GM18508 (cell line): ENCODE measurements around the gene ADTRP.
"Not testable (repeated sequence)": the region's sequence is repeated elsewhere in the genome, so short reads cannot be mapped to it uniquely, and the experiment has no call there.

Source experiments
- ATAC-seq: cut with Tn5 transposase; IDR thresholded peaks from one replicate; pipeline ENCODE4 v1.9.1; 2021; ENCODE audit warnings: moderate number of reproducible peaks; ENCODE audit not compliant: insufficient read depth, unreplicated experiment

Gene ADTRP

DNA sequence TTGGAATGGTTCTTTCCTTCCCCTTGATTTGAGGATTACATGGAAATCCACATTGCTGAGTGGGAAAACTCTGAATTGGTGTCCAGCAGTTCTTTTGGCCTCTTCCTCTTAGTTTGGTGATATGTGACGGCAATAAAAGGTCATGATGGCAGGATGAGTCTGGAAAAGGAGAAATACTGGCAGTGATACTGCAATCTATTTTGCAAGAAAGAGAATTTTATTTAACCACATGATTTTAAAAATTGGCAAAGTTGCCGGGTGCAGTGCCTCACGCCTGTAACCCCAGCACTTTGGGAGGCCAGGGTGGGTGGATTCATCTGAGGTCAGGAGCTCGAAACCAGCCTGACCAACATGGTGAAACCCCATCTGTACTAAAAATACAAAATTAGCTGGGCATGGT, 73.1 kb downstream of the ADTRP start:
- no peak for ATAC-seq

DNA sequence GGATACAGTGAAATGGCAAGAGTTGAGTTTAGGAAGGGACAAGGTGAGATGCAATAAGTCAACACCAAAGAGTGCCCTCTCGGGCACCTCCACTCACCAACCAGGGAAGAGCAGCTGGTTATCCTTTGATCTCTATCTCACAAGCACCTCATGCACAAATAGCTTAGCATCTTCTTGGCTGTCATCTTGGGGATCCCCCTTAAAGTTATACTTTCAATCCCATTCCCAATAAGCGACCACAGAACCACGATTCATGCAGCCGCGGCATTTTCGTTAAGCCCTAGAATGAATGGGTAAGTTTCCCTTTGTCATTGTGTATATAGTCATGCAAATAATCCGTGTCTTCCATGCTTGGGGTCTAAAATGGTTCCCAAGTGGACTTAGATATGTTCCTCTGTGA, 73.5 kb downstream of the ADTRP start:
- no peak for ATAC-seq

DNA sequence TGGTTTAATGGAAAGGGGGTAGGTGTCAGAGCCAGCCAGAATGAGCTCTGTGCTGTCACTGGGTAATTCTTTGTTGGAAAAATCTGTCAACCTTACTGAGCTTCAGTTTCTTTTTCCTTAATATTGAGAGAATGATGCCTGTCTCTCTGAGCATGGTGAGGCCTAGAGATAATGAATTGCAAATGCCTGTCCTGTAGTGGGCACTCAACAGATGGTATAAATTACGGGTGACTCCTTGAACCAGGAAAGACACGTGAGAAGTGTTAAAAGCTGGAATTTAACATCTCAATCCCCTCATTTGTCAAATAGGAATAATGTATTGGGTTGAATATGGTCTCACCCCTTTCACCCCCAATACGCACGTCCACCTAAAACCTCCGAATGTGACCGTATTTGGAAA, 74.9 kb downstream of the ADTRP start:
- ATAC-seq = no peak

DNA sequence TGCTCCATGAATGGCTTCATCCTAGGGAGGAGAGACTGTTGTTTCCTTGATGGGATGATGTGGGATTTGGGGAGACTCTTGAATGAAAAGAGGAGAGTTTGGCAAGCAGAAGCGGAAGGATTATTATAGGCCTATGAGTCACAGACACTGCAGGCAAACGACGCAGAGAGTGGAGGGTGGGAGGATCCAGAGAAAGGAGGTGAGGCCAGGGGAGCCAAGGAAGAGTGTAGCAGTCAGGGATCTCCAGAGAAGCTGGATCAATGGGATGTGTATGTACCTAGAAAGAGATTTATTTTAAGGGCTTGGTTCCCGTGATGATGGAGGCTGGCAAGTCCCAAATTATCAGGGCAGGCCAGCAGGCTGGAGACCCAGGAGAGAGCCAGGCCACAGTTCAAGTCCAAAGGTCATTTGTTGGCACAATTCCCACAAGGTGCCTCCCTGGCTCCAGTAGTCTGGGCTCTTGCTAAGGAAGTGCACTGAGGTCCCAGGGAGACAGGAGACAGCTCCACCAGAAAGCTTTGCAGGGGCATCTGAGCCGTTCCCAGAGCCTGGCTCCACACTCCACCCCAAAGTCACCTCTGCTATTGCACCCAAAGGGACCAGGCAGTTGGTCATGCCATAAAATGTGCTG, 76.0 kb downstream of the ADTRP start:
- ATAC-seq = no peak

DNA sequence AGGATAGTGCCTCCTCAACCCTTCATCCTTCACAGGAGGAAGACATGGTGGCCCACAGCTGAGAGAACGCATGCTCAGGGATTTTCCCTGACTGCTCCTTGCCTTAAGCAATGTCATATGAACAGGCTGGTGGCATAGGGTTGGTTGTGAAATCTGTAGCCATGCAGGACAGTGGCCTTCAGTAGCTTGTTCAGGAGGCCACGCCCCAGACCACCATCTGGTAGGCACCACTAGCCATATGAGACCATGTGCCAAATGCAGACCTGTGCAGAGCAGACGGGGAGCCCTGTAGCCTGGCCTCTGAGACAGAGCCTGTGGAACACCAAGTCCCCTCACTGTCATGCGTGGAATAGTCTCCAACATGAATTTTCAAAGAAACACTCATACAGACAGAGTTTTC, 76.5 kb downstream of the ADTRP start:
- no peak for ATAC-seq

DNA sequence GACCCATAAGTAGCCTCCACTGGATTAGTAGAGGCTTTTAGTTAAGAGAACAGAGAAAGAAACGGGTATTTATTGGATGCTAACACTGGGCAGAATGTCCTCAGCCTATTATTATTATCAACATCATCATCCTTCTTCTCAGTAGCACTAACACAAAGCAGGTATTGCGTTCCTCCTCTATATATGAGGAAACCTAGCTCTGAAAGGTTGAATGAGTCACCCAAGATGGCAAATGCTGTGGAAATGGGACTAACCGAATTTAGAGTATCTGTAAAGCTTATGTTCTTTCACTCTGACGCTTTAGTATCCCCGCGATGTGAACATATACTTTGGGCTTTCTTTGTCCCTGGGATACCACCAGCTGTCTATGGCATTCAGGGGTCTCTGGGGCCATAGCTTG, 77.0 kb downstream of the ADTRP start:
- ATAC-seq = no peak

DNA sequence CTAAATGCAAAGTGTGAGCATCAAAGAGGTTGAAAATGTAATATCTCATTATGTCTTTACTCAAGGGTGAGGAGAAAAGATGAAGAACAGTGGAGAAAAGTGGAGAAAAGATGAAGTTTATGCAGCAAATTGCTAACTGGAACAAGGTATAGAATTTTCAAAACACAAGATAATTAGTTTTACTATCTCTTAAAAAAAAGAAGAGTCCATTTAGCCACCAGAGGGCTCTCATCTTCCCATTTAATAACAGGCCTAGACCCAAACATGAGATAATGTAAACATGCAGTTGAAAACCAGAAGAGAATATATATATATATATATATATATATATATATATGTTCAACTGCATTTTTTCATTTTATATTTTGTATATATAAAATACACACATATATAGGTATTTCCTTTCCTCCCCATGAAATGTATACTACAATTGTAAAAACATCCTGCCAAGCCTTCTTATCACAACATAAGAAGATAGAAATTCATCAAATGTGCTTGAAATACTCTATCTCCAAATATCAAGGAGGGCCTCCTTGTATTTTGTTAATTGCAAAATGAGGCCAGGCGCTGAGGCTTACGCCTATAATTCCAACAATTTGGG, 78.4 kb downstream of the ADTRP start:
- no peak for ATAC-seq

DNA sequence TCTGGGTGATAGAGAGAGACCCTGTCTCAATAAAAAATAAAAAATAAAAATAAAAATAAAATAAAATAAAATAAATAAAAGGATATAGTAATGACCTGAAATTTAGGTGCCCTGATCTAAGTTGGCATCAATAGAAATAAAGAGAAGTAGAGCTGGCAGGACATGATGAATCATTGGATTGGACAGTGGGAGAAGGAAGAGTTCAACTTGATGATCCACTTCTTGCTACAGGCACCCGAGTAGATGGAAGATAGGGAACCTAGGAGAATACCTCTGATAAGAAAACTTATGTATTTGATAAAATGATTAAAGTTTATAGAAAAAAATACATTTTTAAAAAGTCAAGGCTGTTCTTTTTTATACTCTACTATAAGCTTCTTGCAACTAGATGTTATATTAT, 79.0 kb downstream of the ADTRP start:
- no peak for ATAC-seq

DNA sequence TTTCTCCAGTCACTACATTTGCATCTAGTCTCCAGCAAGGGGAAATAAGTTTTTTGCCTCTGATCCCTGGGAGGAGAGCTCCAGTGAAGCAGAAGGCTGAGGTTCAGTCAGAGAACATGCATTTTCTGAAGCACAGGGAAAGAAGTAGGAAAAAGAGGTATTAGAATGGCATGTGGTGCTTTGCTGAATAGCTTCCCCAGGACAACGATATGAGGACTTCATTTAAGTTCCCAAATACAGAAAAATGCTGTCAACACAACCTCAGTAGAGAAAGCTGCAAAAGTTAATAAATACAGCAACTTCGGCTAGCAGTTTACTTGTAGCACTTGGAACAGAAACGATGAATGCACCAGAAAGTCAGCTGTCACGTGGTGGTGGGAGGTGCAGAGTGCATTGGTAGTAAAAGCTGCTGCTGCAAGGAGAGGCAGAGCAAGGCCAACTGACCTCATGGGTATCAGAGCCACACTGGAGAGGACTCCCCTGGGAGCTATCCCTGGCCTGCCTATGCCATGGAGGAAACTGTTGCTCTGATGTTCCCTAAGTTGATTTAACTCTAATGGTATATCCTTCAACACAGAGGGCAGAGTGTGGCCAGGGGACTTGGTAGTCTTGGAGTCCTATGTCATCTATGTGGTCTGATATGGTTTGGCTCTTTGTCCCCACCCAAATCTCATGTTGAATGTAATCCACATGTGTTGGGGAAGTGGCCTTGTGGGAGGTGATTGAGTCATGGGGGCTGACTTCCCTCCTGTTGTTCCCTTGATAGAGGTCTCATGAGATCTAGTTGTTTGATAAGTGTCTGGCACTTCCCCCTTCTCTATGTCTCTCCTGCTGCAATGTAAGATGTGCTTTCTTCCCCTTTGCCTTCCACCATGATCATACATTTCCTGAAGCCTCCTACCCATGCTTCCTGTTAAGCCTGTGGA, 85.9 kb downstream of the ADTRP start:
- ATAC-seq = no peak

DNA sequence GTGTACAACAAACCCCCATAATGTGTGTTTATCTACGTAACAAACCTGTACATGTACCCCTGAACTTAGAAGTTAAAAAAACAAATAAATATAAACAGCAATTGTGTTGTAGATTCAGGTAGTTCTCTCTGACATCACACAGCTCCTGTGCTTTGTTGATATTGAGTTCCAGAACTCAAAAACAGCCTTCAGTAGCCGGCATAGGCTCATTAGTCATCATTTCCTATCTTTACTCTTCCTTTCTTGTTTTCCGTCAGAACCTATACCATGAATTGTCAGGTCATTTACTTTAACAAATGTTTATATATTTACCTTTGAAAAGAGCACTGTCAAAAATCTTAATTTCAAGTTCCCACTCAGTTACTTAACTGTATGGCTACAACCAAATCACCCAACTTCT, 88.8 kb downstream of the ADTRP start:
- no peak for ATAC-seq

DNA sequence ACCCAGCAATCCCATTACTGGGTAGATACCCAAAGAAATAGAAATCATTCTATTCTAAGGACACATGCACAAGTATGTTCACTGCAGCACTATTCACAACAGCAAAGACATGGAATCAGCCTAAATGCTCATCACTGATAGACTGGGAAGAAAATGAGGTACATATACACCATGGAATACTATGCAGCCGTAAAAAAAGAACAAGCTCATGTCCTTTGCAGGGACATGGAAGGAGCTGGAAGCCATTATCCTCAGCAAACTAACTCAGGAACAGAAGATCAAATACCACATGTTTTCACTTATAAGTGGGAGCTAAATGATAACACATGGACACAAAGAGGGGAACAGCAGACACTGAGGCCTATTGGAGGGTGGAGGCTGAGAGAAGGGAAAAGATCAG, 89.2 kb downstream of the ADTRP start:
- not testable (repeated sequence) for ATAC-seq

DNA sequence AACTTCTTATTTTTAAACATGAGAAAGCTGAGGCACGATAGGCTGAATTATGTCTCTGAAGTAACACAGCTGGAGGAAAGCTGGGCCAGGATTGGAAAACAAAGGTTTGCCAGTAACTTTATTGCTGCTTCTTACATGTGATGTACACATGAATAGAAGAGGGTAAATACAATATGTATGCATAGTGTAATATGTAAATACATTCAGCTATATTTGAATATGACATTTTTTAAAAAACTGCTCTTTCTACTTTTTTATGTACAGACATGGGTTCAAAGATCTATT, 90.2 kb downstream of the ADTRP start:
- no peak for ATAC-seq

DNA sequence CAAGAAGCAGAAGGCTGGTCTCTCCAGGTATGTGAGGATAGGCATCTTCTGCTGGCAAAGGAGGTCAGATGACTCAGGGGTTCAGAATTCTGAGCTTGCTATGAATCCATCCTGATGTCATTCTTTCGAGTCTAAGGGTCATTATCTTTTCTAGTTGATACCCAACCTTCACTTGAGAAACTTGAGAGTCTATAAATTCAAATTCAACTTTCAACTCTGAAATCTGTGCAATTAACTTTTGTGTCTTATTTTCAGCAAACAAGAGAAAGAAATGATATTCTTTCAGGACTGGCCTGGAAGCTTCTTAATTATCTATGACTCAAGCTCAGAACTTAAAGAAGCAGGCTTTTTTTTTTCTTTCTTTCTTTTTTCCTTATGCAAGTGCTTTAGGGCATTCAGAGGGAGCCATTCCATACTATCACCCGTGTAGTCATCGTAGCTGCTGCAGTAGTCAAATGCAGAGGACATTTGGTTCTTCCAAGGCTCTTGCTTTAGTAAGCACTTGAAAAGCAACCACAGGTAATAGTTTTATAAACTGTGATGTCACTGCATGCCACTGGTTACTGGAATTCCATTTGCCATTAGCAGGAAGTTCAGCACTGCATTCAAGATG, 93.0 kb downstream of the ADTRP start:
- no peak for ATAC-seq

DNA sequence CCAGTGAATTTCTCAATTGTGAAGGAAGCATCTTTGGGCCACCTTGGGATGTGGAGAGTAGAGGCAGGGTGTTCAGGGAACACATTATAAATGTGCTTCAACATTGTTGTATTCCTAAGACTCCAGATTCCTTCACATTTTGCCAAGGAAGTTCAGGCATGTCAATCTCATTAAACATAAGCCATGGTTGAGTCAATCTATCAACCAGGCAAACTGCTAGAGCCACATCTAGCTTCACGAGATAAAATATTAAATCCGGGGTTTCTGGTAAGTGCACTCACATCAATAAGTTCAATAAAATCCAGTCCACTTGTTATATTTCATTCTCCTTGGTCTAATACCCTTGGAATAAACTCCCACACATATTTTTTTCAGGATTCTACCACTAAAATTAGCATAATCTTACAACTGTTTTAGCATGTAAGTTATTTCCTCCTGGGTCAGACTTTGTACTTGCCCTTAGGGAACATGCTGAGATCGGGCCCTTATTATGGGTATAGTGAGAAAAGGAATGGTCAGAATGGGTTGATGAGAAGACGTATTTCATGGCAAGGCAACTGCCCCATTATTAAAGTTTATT, 93.6 kb downstream of the ADTRP start:
- no peak for ATAC-seq

DNA sequence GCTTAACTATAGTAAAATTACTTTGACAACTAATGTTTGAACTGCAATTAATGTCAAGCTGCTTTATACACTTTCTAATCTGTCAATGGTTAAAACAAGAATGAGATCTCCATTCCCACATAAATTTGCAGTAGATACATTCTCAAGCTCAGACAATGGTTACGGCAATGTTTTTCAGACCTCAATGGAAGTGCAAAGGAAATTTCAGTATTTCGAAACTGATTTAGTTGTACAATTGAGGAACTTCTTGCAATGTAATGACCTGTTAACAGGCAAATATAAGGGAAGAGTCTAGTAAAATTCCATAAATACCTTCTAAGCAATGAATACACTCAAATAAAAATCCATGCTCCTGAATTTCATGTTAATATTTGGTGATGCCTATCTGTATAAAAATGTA, 94.7 kb downstream of the ADTRP start:
- ATAC-seq = no peak

DNA sequence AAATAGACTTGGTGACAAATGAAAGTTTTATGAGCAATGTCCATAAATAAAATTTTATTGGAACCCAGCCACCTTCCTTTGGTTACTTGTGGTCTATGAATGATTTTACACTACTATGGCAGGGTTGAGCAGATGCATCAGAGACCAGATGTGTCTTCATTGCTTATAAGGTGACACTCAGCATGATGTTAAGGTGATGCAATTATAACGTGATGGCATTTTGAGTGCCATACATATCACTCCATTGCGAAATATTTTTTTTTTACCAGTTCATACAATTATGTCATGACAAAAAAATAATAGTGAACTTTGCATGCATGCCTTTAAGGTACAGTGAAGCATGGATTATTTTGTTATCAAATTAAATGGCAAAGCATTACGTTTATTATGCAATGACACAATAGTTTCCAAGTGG, 96.0 kb downstream of the ADTRP start:
- no peak for ATAC-seq

DNA sequence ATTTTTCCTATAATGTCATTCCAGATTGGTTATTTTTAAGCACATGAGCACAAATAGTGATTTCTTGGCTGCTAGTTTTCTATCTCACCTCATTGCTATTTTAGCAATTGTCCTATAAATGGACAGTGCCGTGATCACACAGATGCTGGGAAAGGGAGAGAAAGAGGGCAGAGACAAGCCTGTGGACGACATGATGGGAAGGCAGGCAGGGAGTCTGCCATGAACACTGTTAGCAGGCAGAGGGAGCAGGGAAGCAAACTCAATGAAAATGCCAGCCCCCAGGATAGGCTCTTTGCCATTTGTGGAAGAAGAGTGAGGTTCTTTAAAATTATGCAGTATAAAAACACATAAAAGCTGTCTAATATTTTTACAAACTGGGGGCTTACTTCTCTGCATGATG, 96.8 kb downstream of the ADTRP start:
- ATAC-seq = no peak

DNA sequence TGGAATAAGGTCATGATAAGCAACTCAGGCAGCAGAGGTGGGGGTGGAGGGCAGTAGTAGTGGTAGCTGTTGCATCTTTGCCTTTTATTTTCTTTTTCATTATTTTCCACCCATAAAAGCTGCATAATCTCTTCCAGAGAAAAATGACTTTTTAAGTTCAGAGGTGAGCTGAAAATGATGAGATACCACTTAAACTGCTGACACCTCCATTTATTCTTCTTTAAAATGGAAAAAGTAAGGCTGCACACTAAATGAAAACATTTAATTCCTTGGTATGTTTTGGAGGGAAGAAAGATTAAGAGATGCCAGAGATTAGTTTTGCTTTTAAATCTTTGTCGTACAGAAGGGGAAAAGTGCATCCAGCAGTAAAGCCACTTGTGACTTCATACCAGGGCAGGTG, 97.2 kb downstream of the ADTRP start:
- no peak for ATAC-seq

DNA sequence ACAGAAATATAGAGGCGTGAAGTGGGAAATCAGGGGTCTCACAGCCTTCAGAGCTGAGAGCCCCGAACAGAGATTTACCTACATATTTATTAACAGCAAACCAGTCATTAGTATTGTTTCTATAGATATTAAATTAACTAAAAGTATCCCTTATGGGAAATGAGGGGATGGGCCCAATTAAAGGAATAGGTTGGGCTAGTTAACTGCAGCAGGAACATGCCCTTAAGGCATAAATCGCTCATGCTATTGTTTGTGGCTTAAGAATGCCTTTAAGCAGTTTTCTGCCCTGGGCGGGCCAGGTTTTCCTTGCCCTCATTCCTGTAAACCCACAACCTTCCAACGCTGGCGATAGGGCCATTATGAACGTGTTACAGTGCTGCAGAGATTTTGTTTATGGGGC, 98.1 kb downstream of the ADTRP start:
- ATAC-seq = not testable (repeated sequence)

DNA sequence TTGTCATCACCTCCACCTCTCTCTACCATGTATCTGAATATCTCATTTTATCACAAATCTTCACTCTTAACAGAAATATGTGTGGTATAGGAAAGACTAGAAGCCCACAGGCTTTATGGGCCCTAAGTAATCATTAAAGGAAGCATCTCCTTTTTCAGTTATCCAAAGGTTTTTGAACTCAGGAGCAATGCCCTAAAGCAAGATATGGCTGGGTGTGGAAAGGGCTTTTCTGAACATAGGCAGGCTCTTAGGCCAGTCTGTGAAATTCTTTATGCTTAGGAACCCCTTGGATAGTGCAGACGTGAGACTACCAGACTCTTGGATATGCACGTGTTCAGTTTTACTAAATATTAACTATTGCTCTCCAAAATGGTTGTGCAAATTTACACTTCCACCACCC, 99.5 kb downstream of the ADTRP start:
- ATAC-seq = no peak

DNA sequence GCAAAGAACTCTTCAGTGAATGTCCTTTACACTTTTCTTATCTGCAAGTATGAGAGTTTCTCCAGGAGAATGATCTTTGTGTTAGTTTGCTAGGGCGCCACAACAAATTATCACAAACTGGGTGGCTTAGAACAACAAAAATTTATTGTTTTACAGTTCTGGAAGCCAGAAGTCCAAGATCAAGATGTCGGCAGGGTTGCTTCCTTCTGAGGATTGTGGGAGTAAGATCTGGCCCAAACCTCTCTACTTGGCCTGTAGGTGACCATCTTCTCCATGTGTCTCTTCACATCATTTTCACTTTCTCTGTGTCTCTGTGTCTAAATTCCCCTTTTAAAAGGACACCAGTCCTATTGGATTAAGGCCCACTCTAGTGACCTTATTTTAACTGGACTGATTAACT, 103.0 kb downstream of the ADTRP start:
- no peak for ATAC-seq
